ENCODE results near the gene NUDT3.
A peak's percentile ranks its signal among the peaks of the same experiment; 100 is the strongest.

The NUDT3 gene

DNA sequence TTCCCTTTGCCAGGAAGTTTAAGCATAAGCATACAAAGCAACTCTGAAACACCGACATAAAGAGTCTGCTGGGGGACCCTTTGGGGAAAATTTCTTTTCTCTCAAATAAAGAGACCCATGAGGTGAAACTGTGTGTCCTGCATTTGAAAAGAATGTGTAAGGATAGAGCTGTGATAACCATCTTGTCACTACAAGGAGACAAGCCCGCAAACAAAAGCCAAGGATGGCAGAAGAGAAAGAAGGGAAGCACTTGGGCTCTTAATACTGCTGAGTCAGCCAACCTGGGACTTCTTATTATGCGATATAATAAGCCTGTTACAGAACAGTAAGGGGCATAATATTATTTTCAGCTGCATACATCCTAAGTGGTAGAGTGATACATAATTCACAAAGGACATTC lies 52.5 kb downstream of the NUDT3 start:
- H3K4me1 ChIP-seq, result peaks cover 28% of the 10 kb centered on the region
- H3K9me3 ChIP-seq (ENCODE audit: control insufficient read depth, low read length), result no peaks in the 10 kb centered on the region

DNA sequence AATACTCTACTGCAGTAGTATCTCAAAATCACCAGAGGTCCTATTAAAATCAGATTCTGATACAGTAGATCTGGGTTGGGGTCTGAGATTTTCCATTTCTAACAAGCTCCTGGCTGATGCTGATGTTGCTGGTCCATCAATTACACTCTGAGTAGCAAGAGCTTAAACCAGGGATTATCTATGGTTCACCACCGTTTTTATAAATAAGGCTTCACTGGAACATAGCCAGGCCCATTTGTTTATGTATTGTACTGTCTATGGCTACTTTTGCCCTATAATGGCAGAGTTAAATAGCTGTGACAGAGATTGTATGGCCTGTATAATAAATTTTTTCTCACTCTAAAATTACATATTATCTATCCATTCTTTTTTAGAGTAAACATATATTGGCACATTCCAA lies 53.0 kb downstream of the NUDT3 start:
- H3K9me3 ChIP-seq (ENCODE audit: control insufficient read depth, low read length), result no peaks in the 10 kb centered on the region
- no peaks in the 10 kb centered on the region for H3K36me3 ChIP-seq (ENCODE audit: control insufficient read depth, insufficient read depth, low read length)
- H3K27me3 ChIP-seq (ENCODE audit: control insufficient read depth, insufficient read depth, low read length), result no peaks in the 10 kb centered on the region
- no peak overlapping the region for H2AFZ ChIP-seq
- no peak overlapping the region for H3K4me3 ChIP-seq (ENCODE audit: low read depth, low read length)
- H3K27ac ChIP-seq, result no peak overlapping the region
- H3K4me2 ChIP-seq (ENCODE audit: low read length), result peak overlapping the region; percentile 40
- H3K4me1 ChIP-seq, result peaks cover 28% of the 10 kb centered on the region
- peaks cover 9% of the 10 kb centered on the region for H3K79me2 ChIP-seq
- TF ChIP-seq, protein P1, sequence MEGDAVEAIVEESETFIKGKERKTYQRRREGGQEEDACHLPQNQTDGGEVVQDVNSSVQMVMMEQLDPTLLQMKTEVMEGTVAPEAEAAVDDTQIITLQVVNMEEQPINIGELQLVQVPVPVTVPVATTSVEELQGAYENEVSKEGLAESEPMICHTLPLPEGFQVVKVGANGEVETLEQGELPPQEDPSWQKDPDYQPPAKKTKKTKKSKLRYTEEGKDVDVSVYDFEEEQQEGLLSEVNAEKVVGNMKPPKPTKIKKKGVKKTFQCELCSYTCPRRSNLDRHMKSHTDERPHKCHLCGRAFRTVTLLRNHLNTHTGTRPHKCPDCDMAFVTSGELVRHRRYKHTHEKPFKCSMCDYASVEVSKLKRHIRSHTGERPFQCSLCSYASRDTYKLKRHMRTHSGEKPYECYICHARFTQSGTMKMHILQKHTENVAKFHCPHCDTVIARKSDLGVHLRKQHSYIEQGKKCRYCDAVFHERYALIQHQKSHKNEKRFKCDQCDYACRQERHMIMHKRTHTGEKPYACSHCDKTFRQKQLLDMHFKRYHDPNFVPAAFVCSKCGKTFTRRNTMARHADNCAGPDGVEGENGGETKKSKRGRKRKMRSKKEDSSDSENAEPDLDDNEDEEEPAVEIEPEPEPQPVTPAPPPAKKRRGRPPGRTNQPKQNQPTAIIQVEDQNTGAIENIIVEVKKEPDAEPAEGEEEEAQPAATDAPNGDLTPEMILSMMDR (IDR thresholded peaks at IDR 0.05), result no peak
- H3K9ac ChIP-seq, result no peak overlapping the region

More for the DNA sequence above, 52.5 kb downstream of the NUDT3 start:
- Histone ChIP-seq H3K36me3 (ENCODE audit: control insufficient read depth, insufficient read depth, low read length) (no peaks in the 10 kb centered on the region), H2AFZ (no peak overlapping the region), H3K4me3 (ENCODE audit: low read depth, low read length) (no peak overlapping the region), H3K4me2 (ENCODE audit: low read length) (peak overlapping the region; percentile 40), H3K9ac (no peak overlapping the region), H3K79me2 (peaks cover 14% of the 10 kb centered on the region), H3K27ac (no peak overlapping the region), H3K27me3 (ENCODE audit: control insufficient read depth, insufficient read depth, low read length) (no peaks in the 10 kb centered on the region)
- TF ChIP-seq, protein P1 (IDR thresholded peaks at IDR 0.05), result no peak

DNA sequence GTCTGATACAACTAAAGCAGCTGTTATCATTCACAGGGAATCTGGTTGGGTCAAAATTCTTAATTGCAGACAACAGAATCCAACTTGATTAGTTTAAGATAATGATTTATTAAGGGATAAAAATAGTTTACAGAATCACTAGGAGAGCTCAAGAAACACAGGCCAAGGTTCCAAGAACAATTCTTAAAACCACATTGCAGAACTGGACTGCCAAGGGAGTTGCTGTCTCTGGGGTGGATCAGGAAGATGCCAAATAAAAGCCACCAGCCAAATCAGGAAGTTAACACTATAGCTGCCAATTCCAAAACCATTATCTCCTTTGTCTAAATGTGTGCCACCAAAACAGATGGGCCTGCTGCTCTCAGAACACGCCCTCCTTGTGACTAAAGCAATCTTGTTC lies 53.7 kb downstream of the NUDT3 start:
- H3K4me3 ChIP-seq (ENCODE audit: low read depth, low read length), result no peak overlapping the region
- H3K9ac ChIP-seq, result no peak overlapping the region
- TF ChIP-seq, protein P1 (IDR thresholded peaks at IDR 0.05), result no peak
- H2AFZ ChIP-seq, result no peak overlapping the region
- H3K4me2 ChIP-seq (ENCODE audit: low read length), result no peak overlapping the region
- peaks cover 32% of the 10 kb centered on the region for H3K4me1 ChIP-seq
- peaks cover 5% of the 10 kb centered on the region for H3K79me2 ChIP-seq
- no peaks in the 10 kb centered on the region for H3K27me3 ChIP-seq (ENCODE audit: control insufficient read depth, insufficient read depth, low read length)
- H3K9me3 ChIP-seq (ENCODE audit: control insufficient read depth, low read length), result no peaks in the 10 kb centered on the region
- no peaks in the 10 kb centered on the region for H3K36me3 ChIP-seq (ENCODE audit: control insufficient read depth, insufficient read depth, low read length)
- H3K27ac ChIP-seq, result no peak overlapping the region

DNA sequence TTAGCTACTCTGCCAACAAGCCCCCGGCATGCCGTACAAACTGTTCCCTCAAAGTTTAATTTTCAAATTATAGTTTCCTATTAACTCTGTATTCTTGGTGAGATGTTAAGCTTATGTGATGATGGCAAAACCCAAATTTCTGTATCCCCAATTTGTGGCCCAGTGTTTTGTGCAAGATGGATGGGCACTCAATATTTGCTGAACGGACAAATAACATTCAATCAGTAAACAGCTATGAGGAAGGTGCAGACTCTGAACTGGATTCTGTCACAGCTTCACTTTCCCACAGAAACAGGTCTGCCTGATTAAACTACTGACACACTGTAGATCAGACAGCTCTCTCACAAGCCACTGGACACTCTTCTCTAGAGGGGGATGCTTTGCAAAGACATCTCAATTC lies 54.1 kb downstream of the NUDT3 start:
- no peak overlapping the region for H3K4me3 ChIP-seq (ENCODE audit: low read depth, low read length)
- H3K36me3 ChIP-seq (ENCODE audit: control insufficient read depth, insufficient read depth, low read length), result no peaks in the 10 kb centered on the region
- no peak overlapping the region for H3K27ac ChIP-seq
- H3K27me3 ChIP-seq (ENCODE audit: control insufficient read depth, insufficient read depth, low read length), result no peaks in the 10 kb centered on the region
- H3K4me1 ChIP-seq, result peaks cover 32% of the 10 kb centered on the region
- peaks cover 2% of the 10 kb centered on the region for H3K79me2 ChIP-seq
- no peak overlapping the region for H2AFZ ChIP-seq
- no peak overlapping the region for H3K4me2 ChIP-seq (ENCODE audit: low read length)
- H3K9ac ChIP-seq, result no peak overlapping the region
- TF ChIP-seq, protein P1 (IDR thresholded peaks at IDR 0.05), result no peak
- no peaks in the 10 kb centered on the region for H3K9me3 ChIP-seq (ENCODE audit: control insufficient read depth, low read length)

DNA sequence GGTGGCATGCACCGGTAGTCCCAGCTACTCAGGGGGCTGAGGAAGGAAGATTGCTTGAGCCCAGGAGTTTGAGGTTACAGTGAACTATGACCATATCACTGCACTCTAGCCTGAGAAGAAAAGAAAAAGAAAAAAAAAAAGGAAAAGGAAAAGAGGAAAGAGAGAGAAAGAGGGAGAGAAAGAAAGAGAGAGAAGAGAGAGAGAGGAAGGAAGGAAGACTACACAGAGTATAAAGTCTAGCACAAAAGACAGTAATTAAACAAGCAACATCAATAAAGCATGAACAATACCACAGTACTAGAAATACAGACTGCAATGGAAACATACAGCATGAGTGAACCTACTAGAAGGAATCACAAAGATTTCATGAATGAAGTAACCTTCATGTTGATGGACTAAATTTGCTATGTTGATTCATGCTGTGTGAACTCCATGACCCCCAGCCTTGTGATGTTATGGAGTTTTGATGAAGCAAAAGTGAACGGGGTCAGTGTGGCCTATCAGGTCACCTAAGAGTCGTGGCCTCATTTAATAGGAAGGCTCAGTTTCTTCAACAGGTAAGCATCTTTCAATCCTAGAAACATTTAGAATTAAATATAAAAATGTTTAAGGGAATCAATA lies 57.6 kb downstream of the NUDT3 start:
- Histone ChIP-seq H3K9ac (no peak overlapping the region), H3K27me3 (ENCODE audit: control insufficient read depth, insufficient read depth, low read length) (no peaks in the 10 kb centered on the region), H3K9me3 (ENCODE audit: control insufficient read depth, low read length) (no peaks in the 10 kb centered on the region), H2AFZ (no peak overlapping the region), H3K4me1 (peaks cover 32% of the 10 kb centered on the region), H3K4me2 (ENCODE audit: low read length) (no peak overlapping the region), H3K36me3 (ENCODE audit: control insufficient read depth, insufficient read depth, low read length) (no peaks in the 10 kb centered on the region), H3K4me3 (ENCODE audit: low read depth, low read length) (no peak overlapping the region), H3K79me2 (peaks cover 5% of the 10 kb centered on the region), H3K27ac (no peak overlapping the region)
- TF ChIP-seq, protein P1 (IDR thresholded peaks at IDR 0.05), result no peak
